Activated CD4-positive, alpha-beta T cell treated with anti-CD3 and anti-CD28 coated beads, Interleukin-2, amount 50 U/mL, for 48 hours (primary cell): ENCODE measurements around the gene OR5H6.
A peak's percentile ranks its signal among the peaks of the same experiment; 100 is the strongest.
"Not testable (repeated sequence)": the region's sequence is repeated elsewhere in the genome, so short reads cannot be mapped to it uniquely, and the experiment has no call there.

Experiments
- DNase-seq, 2 experiments: peaks; one replicate each; pipeline ENCODE4 v3.0.0-alpha.2; 2020

The OR5H6 gene

GRCh38 chr3:98263944-98264343 lies at the start of gene OR5H6:
Gene OR5H6 (plus strand): TSS chr3:98264244. CDS start chr3:98264333, 89 bp downstream.
- no peak for DNase-seq

GRCh38 chr3:98215051-98215450 lies 49.0 kb upstream of the OR5H6 start:
- DNase-seq = no peak

GRCh38 chr3:98223907-98224672 lies 40.0 kb upstream of the OR5H6 start:
- no peak for DNase-seq

GRCh38 chr3:98232489-98232888 lies 31.6 kb upstream of the OR5H6 start:
- DNase-seq = no peak

GRCh38 chr3:98233468-98233867 lies 30.6 kb upstream of the OR5H6 start:
- DNase-seq = no peak

GRCh38 chr3:98240131-98240530 lies 23.9 kb upstream of the OR5H6 start:
- no peak for DNase-seq

GRCh38 chr3:98242155-98242554 lies 21.9 kb upstream of the OR5H6 start:
- DNase-seq = no peak

GRCh38 chr3:98243843-98244242 lies 20.2 kb upstream of the OR5H6 start:
- DNase-seq = no peak

GRCh38 chr3:98246142-98246541 lies 17.9 kb upstream of the OR5H6 start:
- DNase-seq = no peak

GRCh38 chr3:98256026-98256425 lies 8.0 kb upstream of the OR5H6 start:
- DNase-seq = not testable (repeated sequence)

- peak in 1 of 2 experiments; percentile 5 for DNase-seq
Measured at GRCh38 chr3:98259707-98260106, 4.3 kb upstream of the OR5H6 start.

GRCh38 chr3:98262046-98262445 lies 2.0 kb upstream of the OR5H6 start:
- DNase-seq = no peak

GRCh38 chr3:98269846-98270245 lies 5.8 kb downstream of the OR5H6 start:
- DNase-seq = no peak

GRCh38 chr3:98272126-98272525 lies 8.1 kb downstream of the OR5H6 start:
- no peak for DNase-seq

- no peak for DNase-seq
Measured at GRCh38 chr3:98274914-98275313, 10.9 kb downstream of the OR5H6 start.

- DNase-seq = no peak
Measured at GRCh38 chr3:98282205-98282604, 18.2 kb downstream of the OR5H6 start, which contains the start of gene OR5H2. Gene OR5H2 (plus strand): TSS chr3:98282505. CDS start chr3:98282903, 398 bp downstream.

GRCh38 chr3:98290916-98291315 lies 26.9 kb downstream of the OR5H6 start:
- DNase-seq = no peak

- DNase-seq = no peak
Measured at GRCh38 chr3:98291332-98291957, 27.4 kb downstream of the OR5H6 start.
